Liver (tissue), 6 donors: ENCODE results near the gene KRTAP8-1. TPM values are rescaled to one million over a fixed set of nuclear protein-coding genes. Genes with fewer than 3 reads are reported as not detected.

ENCODE experiments used
- HNF4A ChIP-seq, 2 donors: conservative IDR thresholded peaks; 2 replicates each; pipeline ENCODE4 v1.6.1; 2016; ENCODE audit warnings: antibody characterized with exemption in 2 of 2, mild to moderate bottlenecking in 2 of 2
- HNF4G ChIP-seq: IDR thresholded peaks from 2 replicates; pipeline ENCODE4 v1.6.1; 2016; ENCODE audit warnings: antibody characterized with exemption
- NR2F2 ChIP-seq: IDR thresholded peaks from 2 replicates; pipeline ENCODE4 v1.6.1; 2016; ENCODE audit warnings: antibody characterized with exemption
- polyA plus RNA-seq, 2 donors: library from polyadenylated mRNA; stranded (reverse) in 1 of 2; unstranded in 1 of 2; fragments of 200-250 nt in 1 of 2; fragments of >200 nt in 1 of 2; fragmentation: Nextera tagmentation in 1 of 2; extraction: Ambion mirVana in 1 of 2; gene quantifications; one replicate each; pipeline versions ENCODE4 v1.2.1 to v1.2.3, GENCODE V29; 2013 to 2015
- small RNA-seq: library from RNA; depleted of rRNA; stranded (forward); fragments of <200 nt; gene quantifications from one replicate; pipeline ENCODE3, GENCODE V24; 2014
- total RNA-seq, 2 donors: library from RNA; depleted of rRNA; stranded (reverse); fragments of >200 nt; gene quantifications; one replicate each; pipeline ENCODE4 v1.2.3, GENCODE V29; 2014
- TF ChIP-seq, protein P1 (sequence below): IDR thresholded peaks from 2 replicates; pipeline ENCODE4 v1.6.1; 2016; ENCODE audit warnings: antibody characterized with exemption
- donor health status: healthy.
- donor health status: healthy.
- donor health status: healthy.

Gene KRTAP8-1
- total and polyA plus RNA-seq, 4 donors = not detected

- TF ChIP-seq, protein P1, sequence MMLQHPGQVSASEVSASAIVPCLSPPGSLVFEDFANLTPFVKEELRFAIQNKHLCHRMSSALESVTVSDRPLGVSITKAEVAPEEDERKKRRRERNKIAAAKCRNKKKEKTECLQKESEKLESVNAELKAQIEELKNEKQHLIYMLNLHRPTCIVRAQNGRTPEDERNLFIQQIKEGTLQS = no peak
- no peak for TF ChIP-seq HNF4G
- TF ChIP-seq NR2F2 = no peak
- TF ChIP-seq HNF4A (conservative IDR thresholded peaks at IDR 0.05) = no peak
These were observed 43.2 kb downstream of the KRTAP8-1 start (continued) for GRCh38 chr21:30769724-30770431.

Small RNA genes lying within 50 kb of the gene (small RNA-seq; reads per million reads assigned to genes)
- gene AP000244.1 (not detected), gene KRTAP8-2P (not detected), gene KRTAP8-3P (not detected)

Other genes starting within 250 kb of the KRTAP8-1 start
- gene KRTAP22-2, start 222.9 kb downstream of the KRTAP8-1 start, total RNA-seq = not detected
- not detected for gene KRTAP22-2, start 222.9 kb downstream of the KRTAP8-1 start, polyA plus RNA-seq
- gene KRTAP6-3, start 220.8 kb downstream of the KRTAP8-1 start, total RNA-seq = not detected
- gene KRTAP6-3, start 220.8 kb downstream of the KRTAP8-1 start, polyA plus RNA-seq = not detected
- not detected for gene KRTAP6-2, start 214.4 kb downstream of the KRTAP8-1 start, total RNA-seq
- gene KRTAP6-2, start 214.4 kb downstream of the KRTAP8-1 start, polyA plus RNA-seq = not detected
- gene KRTAP22-1, start 212.2 kb downstream of the KRTAP8-1 start, total RNA-seq = not detected
- gene KRTAP22-1, start 212.2 kb downstream of the KRTAP8-1 start, polyA plus RNA-seq = not detected
- gene KRTAP6-1, start 199.3 kb downstream of the KRTAP8-1 start, total RNA-seq = not detected
- gene KRTAP6-1, start 199.3 kb downstream of the KRTAP8-1 start, polyA plus RNA-seq = not detected
- gene KRTAP20-1, start 196.8 kb downstream of the KRTAP8-1 start, total RNA-seq = not detected
- gene KRTAP20-1, start 196.8 kb downstream of the KRTAP8-1 start, polyA plus RNA-seq = not detected
- not detected for gene KRTAP20-4, start 192.6 kb downstream of the KRTAP8-1 start, total RNA-seq
- not detected for gene KRTAP20-4, start 192.6 kb downstream of the KRTAP8-1 start, polyA plus RNA-seq
- not detected for gene KRTAP20-2, start 178.1 kb downstream of the KRTAP8-1 start, total RNA-seq
- not detected for gene KRTAP20-2, start 178.1 kb downstream of the KRTAP8-1 start, polyA plus RNA-seq
- gene KRTAP20-3, start 170.4 kb downstream of the KRTAP8-1 start, total RNA-seq = not detected
- gene KRTAP20-3, start 170.4 kb downstream of the KRTAP8-1 start, polyA plus RNA-seq = not detected
- not detected for gene KRTAP21-3, start 94.5 kb downstream of the KRTAP8-1 start, total RNA-seq
- gene KRTAP21-3, start 94.5 kb downstream of the KRTAP8-1 start, polyA plus RNA-seq = not detected
- not detected for gene KRTAP21-2, start 66.0 kb downstream of the KRTAP8-1 start, total RNA-seq
- not detected for gene KRTAP21-2, start 66.0 kb downstream of the KRTAP8-1 start, polyA plus RNA-seq
- gene KRTAP21-1, start 57.8 kb downstream of the KRTAP8-1 start, total RNA-seq = not detected
- gene KRTAP21-1, start 57.8 kb downstream of the KRTAP8-1 start, polyA plus RNA-seq = not detected
- not detected for gene KRTAP7-1, start 16.5 kb upstream of the KRTAP8-1 start, total RNA-seq
- not detected for gene KRTAP7-1, start 16.5 kb upstream of the KRTAP8-1 start, polyA plus RNA-seq
- not detected for gene KRTAP11-1, start 68.3 kb upstream of the KRTAP8-1 start, total RNA-seq
- gene KRTAP11-1, start 68.3 kb upstream of the KRTAP8-1 start, polyA plus RNA-seq = not detected
- not detected for gene KRTAP19-8, start 225.2 kb upstream of the KRTAP8-1 start, total RNA-seq
- gene KRTAP19-8, start 225.2 kb upstream of the KRTAP8-1 start, polyA plus RNA-seq = not detected